Gastrocnemius medialis (tissue), 4 donors: ENCODE data around the gene ADAMTS18. TPM values are rescaled to one million over a fixed set of nuclear protein-coding genes. Genes with fewer than 3 reads are reported as not detected.

Experiments
- ATAC-seq, 2 donors: fragments of 150-250 bp; one replicate each; pipeline ENCODE4 v1.9.1; 2016
- DNase-seq, 2 donors: peaks; one replicate each; pipeline ENCODE4 v3.0.0-alpha.2; 2019
- H3K27ac ChIP-seq, 4 donors: fragments of 200-600 bp; sonication (generic); 1 replicate in 1 of 4; 2 replicates in 3 of 4; pipeline ENCODE4 v1.5.1; 2016 to 2018; ENCODE audit warnings: mild to moderate bottlenecking in 2 of 4, moderate library complexity in 1 of 4
- H3K27me3 ChIP-seq, 3 donors: fragments of 200-600 bp; sonication (generic) in 2 of 3; 1 replicate in 1 of 3; 2 replicates in 2 of 3; pipeline versions ENCODE4 v1.5.1 to v1.6.0; 2016 to 2019; ENCODE audit warnings: mild to moderate bottlenecking in 1 of 3, moderate library complexity in 1 of 3
- H3K36me3 ChIP-seq, 2 donors: fragments of 200-600 bp; sonication (generic) in 1 of 2; one replicate each; pipeline ENCODE4 v1.5.1; 2017 to 2018
- H3K4me1 ChIP-seq, 2 donors: fragments of 200-600 bp; sonication (generic) in 1 of 2; one replicate each; pipeline ENCODE4 v1.5.1; 2016 to 2017; ENCODE audit warnings: mild to moderate bottlenecking in 2 of 2
- H3K4me3 ChIP-seq, 4 donors: fragments of 200-600 bp; sonication (generic) in 3 of 4; 1 replicate in 1 of 4; 2 replicates in 3 of 4; pipeline ENCODE4 v1.5.1; 2016 to 2019; ENCODE audit warnings: mild to moderate bottlenecking in 2 of 4
- H3K9me3 ChIP-seq, 3 donors: fragments of 200-600 bp; sonication (generic) in 2 of 3; 1 replicate in 1 of 3; 2 replicates in 2 of 3; pipeline ENCODE4 v1.5.1; 2016 to 2019
- CTCF ChIP-seq, 5 experiments: fragments of 450-650 bp in 3 of 5; fragments of 200-600 bp in 2 of 5; sonication (generic) in 2 of 5; IDR thresholded peaks in 4 of 5; conservative IDR thresholded peaks in 1 of 5; 1 replicate in 4 of 5; 2 replicates in 1 of 5; pipeline ENCODE4 v1.5.1; 2016 to 2019; ENCODE audit warnings: antibody characterized with exemption in 5 of 5, mild to moderate bottlenecking in 3 of 5, moderate library complexity in 3 of 5
- POLR2A ChIP-seq, 2 donors: fragments of 450-650 bp; IDR thresholded peaks; one replicate each; pipeline ENCODE4 v1.6.1; 2017; ENCODE audit warnings: antibody characterized with exemption in 2 of 2, mild to moderate bottlenecking in 2 of 2, moderate library complexity in 2 of 2
- in situ Hi-C, 4 donors: fragments of 200-750 bp; cut with MboI; loops; one replicate each; pipeline versions ENCODE4 v1.15.0 to v1.8.0; 2017; ENCODE audit warnings: low sequenced_read_pairs in 4 of 4
- intact Hi-C: fragments of 100-400 bp; cut with DNase I; formaldehyde crosslinking; loops from one replicate; pipeline ENCODE4 v1.15.1; 2023; ENCODE audit warnings: low total_unique reads
- total RNA-seq, 4 donors: library from RNA; depleted of rRNA; stranded (reverse); fragments of >200 nt; gene quantifications; one replicate each; pipeline versions ENCODE4 v1.1.0 to v1.2.3, GENCODE V29; 2016

Gene ADAMTS18
- total RNA-seq, 4 donors from 2014 or later, result 0.82 TPM; not detected in 3

- in situ Hi-C loops (loop anchor here (5.0 to 25.0 kb wide), 3 partner anchors 349 to 724 kb away; no protein-coding TSS in a partner anchor), intact Hi-C loops (loop anchor here (5.0 kb wide), 1 partner anchor 424 kb away; no protein-coding TSS in a partner anchor)
- no peaks in the 10 kb centered on the region for H3K36me3 ChIP-seq
- H3K27ac ChIP-seq, result no peak overlapping the region
- no peaks in the 10 kb centered on the region for H3K27me3 ChIP-seq
- no peaks in the 10 kb centered on the region for H3K9me3 ChIP-seq
- DNase-seq (no peak), ATAC-seq (no peak)
- TF ChIP-seq POLR2A (IDR thresholded peaks at IDR 0.05), result no peak
- no peak for TF ChIP-seq CTCF (IDR thresholded peaks at IDR 0.05 in 4 of 5, conservative IDR thresholded peaks at IDR 0.05 in 1 of 5)
- H3K4me3 ChIP-seq, result no peak overlapping the region
- H3K4me1 ChIP-seq, result no peaks in the 10 kb centered on the region
Observed at GRCh38 chr16:77238593-77238992, 196.2 kb downstream of the ADAMTS18 start.

- Histone ChIP-seq H3K4me1 (no peaks in the 10 kb centered on the region), H3K36me3 (no peaks in the 10 kb centered on the region), H3K27me3 (no peaks in the 10 kb centered on the region), H3K27ac (no peak overlapping the region), H3K9me3 (no peaks in the 10 kb centered on the region), H3K4me3 (no peak overlapping the region)
- peak; percentile 89 to 94 for ATAC-seq
- intact Hi-C loops, result loop anchor here (1.0 to 5.0 kb wide), 2 partner anchors 348 to 426 kb away; no protein-coding TSS in a partner anchor
- TF ChIP-seq CTCF (IDR thresholded peaks at IDR 0.05 in 4 of 5, conservative IDR thresholded peaks at IDR 0.05 in 1 of 5) (peak; percentile 86 to 94 (median 92)), POLR2A (IDR thresholded peaks at IDR 0.05) (no peak)
- DNase-seq, result peak; percentile 47 to 61
- in situ Hi-C loops, result loop anchor here (5.0 to 25.0 kb wide), 3 partner anchors 351 to 726 kb away; no protein-coding TSS in a partner anchor
Observed at GRCh38 chr16:77236063-77236511, 198.7 kb downstream of the ADAMTS18 start.

- ATAC-seq (no peak), DNase-seq (no peak)
- Histone ChIP-seq H3K27ac (no peak overlapping the region), H3K36me3 (no peaks in the 10 kb centered on the region), H3K4me3 (no peak overlapping the region), H3K27me3 (no peaks in the 10 kb centered on the region), H3K9me3 (no peaks in the 10 kb centered on the region), H3K4me1 (no peaks in the 10 kb centered on the region)
- in situ Hi-C loops, result loop anchor here (5.0 to 25.0 kb wide), 3 partner anchors 353 to 728 kb away; no protein-coding TSS in a partner anchor
- intact Hi-C loops, result loop anchor here (5.0 kb wide), 1 partner anchor 428 kb away; no protein-coding TSS in a partner anchor
- TF ChIP-seq POLR2A (IDR thresholded peaks at IDR 0.05) (no peak), CTCF (IDR thresholded peaks at IDR 0.05 in 4 of 5, conservative IDR thresholded peaks at IDR 0.05 in 1 of 5) (no peak)
Observed at GRCh38 chr16:77234611-77235010, 200.2 kb downstream of the ADAMTS18 start.

GRCh38 chr16:77233799-77234519, 200.9 kb downstream of the ADAMTS18 start:
- no peak for ATAC-seq
- no peaks in the 10 kb centered on the region for H3K36me3 ChIP-seq
- H3K27ac ChIP-seq, result no peak overlapping the region
- in situ Hi-C loops, result loop anchor here in 3 of 4 donors (5.0 to 25.0 kb wide), 3 partner anchors 353 to 728 kb away; no protein-coding TSS in a partner anchor
- no peak overlapping the region for H3K4me3 ChIP-seq
- H3K9me3 ChIP-seq, result no peaks in the 10 kb centered on the region
- TF ChIP-seq CTCF (IDR thresholded peaks at IDR 0.05 in 4 of 5, conservative IDR thresholded peaks at IDR 0.05 in 1 of 5), result no peak
- no peak for TF ChIP-seq POLR2A (IDR thresholded peaks at IDR 0.05)
- H3K4me1 ChIP-seq, result no peaks in the 10 kb centered on the region
- no peak for DNase-seq
- no peaks in the 10 kb centered on the region for H3K27me3 ChIP-seq
- intact Hi-C loops, result no loop called here

Other genes starting within 250 kb of the ADAMTS18 start
- gene MON1B, start 243.8 kb downstream of the ADAMTS18 start, total RNA-seq, result 10 to 100 TPM in 2 of 4 donors, 1 to 10 TPM in 2; 6.6 to 14.6 (median 10.6) TPM
- gene SYCE1L, start 235.6 kb downstream of the ADAMTS18 start, total RNA-seq, result not detected